Endothelial cell of umbilical vein (primary cell): Measurements from ENCODE around the gene AUH. TPM values are rescaled to one million over a fixed set of nuclear protein-coding genes. Genes with fewer than 3 reads are reported as not detected.

Experiments
- BruUV-seq: library from RNA; stranded (reverse); fragments of 400-500 nt; replicated peaks from 2 replicates; lab custom pipeline; 2021; lab: Mats Ljungman, UMichigan
- CTCF ChIA-PET: fragments of 300-600, 350-600 bp; sonication (Branson Sonifier 250); formaldehyde crosslinking; loops from one replicate; lab custom pipeline; 2021; ENCODE audit warnings: antibody characterized with exemption, inconsistent platforms; lab: Charles Lee
- POLR2A ChIA-PET: fragments of 300-600, 350-600 bp; sonication (Branson Sonifier 250); formaldehyde crosslinking; loops from one replicate; lab custom pipeline; 2021; ENCODE audit warnings: antibody characterized with exemption, inconsistent platforms; lab: Charles Lee
- DNase-seq: peaks from one replicate; pipeline ENCODE4 v3.0.0-alpha.2; 2011; ENCODE audit warnings: low read depth, low spot score
- FAIRE-seq: peaks from 2 replicates; lab custom pipeline; 2011; peaks lifted over from hg19 to GRCh38; lab: Jason Lieb, UNC
- H2AFZ ChIP-seq: 2 replicates; pipeline ENCODE4 v1.6.0; 2012; ENCODE audit warnings: low read depth, low read length, control low read depth, inconsistent platforms
- H3K27ac ChIP-seq: 2 replicates; pipeline ENCODE4 v1.5.1; 2011; ENCODE audit warnings: low read depth, mild to moderate bottlenecking, control low read depth, low read length, moderate library complexity; ENCODE audit not compliant: insufficient read depth
- H3K27me3 ChIP-seq, 2 experiments: 2 replicates each; pipeline versions ENCODE4 v1.6.0 to v1.6.1; 2011; ENCODE audit warnings: low read length in 2 of 2, mixed read lengths in 1 of 2; ENCODE audit not compliant: control insufficient read depth in 2 of 2, insufficient read depth in 2 of 2
- H3K36me3 ChIP-seq, 2 experiments: 2 replicates in 1 of 2; 3 replicates in 1 of 2; pipeline ENCODE4 v1.5.1; 2011; ENCODE audit warnings: low read length in 2 of 2, mild to moderate bottlenecking in 1 of 2, moderate library complexity in 1 of 2; ENCODE audit not compliant: control insufficient read depth in 2 of 2, insufficient read depth in 2 of 2; ENCODE audit errors: extremely low read depth in 1 of 2
- H3K4me1 ChIP-seq: 3 replicates; pipeline ENCODE4 v1.5.1; 2011; ENCODE audit warnings: mild to moderate bottlenecking, low read length; ENCODE audit not compliant: control insufficient read depth, insufficient read depth; ENCODE audit errors: extremely low read depth
- H3K4me2 ChIP-seq: 2 replicates; pipeline ENCODE4 v1.6.1; 2011; ENCODE audit warnings: low read length, control low read depth, mixed read lengths; ENCODE audit not compliant: insufficient read depth
- H3K4me3 ChIP-seq, 3 experiments: fragments of 200-600 bp in 1 of 3; sonication (generic), shearing (Covaris generic) in 1 of 3; replicated peaks in 1 of 3; 2 replicates each; pipeline ENCODE4 v1.5.1; 2011 to 2016; ENCODE audit warnings: control low read depth in 3 of 3, low read length in 3 of 3, mild to moderate bottlenecking in 2 of 3, inconsistent platforms in 1 of 3, low read depth in 1 of 3, moderate library complexity in 1 of 3; ENCODE audit not compliant: insufficient read depth in 1 of 3
- H3K79me2 ChIP-seq: 2 replicates; pipeline ENCODE4 v1.6.0; 2012; ENCODE audit warnings: low read length, inconsistent platforms; ENCODE audit not compliant: control insufficient read depth, insufficient read depth
- H3K9ac ChIP-seq: replicated peaks from 2 replicates; pipeline ENCODE3; 2011; ENCODE audit warnings: low read length, control low read depth; ENCODE audit not compliant: insufficient read depth; ENCODE audit errors: extremely low read depth
- H3K9me1 ChIP-seq: replicated peaks from 3 replicates; pipeline ENCODE4 v1.6.0; 2011; ENCODE audit warnings: mild to moderate bottlenecking, low read length; ENCODE audit not compliant: control insufficient read depth, insufficient read depth; ENCODE audit errors: extremely low read depth
- H3K9me3 ChIP-seq: replicated peaks from 2 replicates; pipeline ENCODE4 v1.5.1; 2012; ENCODE audit warnings: low read length, inconsistent platforms; ENCODE audit not compliant: control insufficient read depth, insufficient read depth
- H4K20me1 ChIP-seq: replicated peaks from 2 replicates; pipeline ENCODE3; 2011; ENCODE audit warnings: mild to moderate bottlenecking, low read length; ENCODE audit not compliant: control insufficient read depth, insufficient read depth; ENCODE audit errors: extremely low read depth
- EZH2 ChIP-seq: IDR thresholded peaks from 2 replicates; pipeline ENCODE4 v1.6.1; 2012; ENCODE audit warnings: borderline replicate concordance, low read depth, mild to moderate bottlenecking, moderate library complexity, low read length, inconsistent platforms; ENCODE audit not compliant: severe bottlenecking
- FOS ChIP-seq: IDR thresholded peaks from 2 replicates; pipeline ENCODE4 v1.6.1; 2011; ENCODE audit warnings: mild to moderate bottlenecking, low read length, moderate library complexity, borderline replicate concordance; ENCODE audit not compliant: insufficient read depth
- GATA2 ChIP-seq: IDR thresholded peaks from 2 replicates; pipeline ENCODE4 v1.7.0; 2011; ENCODE audit warnings: low read depth, mild to moderate bottlenecking, moderate library complexity, mixed read lengths, low read length; ENCODE audit not compliant: insufficient read length, insufficient read depth
- JUN ChIP-seq: IDR thresholded peaks from 2 replicates; pipeline ENCODE4 v1.6.1; 2011; ENCODE audit warnings: borderline replicate concordance, low read depth; ENCODE audit not compliant: insufficient read length, insufficient read depth
- MYC ChIP-seq: IDR thresholded peaks from one replicate; pipeline ENCODE4 v1.6.1; 2011; ENCODE audit warnings: mild to moderate bottlenecking, low read depth, low read length
- POLR2A ChIP-seq: IDR thresholded peaks from 2 replicates; pipeline ENCODE4 v1.6.1; 2012; ENCODE audit warnings: low read depth, mild to moderate bottlenecking, control low read depth, low read length
- POLR2AphosphoS5 ChIP-seq: IDR thresholded peaks from 2 replicates; pipeline ENCODE4 v1.6.1; 2012; ENCODE audit warnings: low read depth, mild to moderate bottlenecking, control low read depth, low read length, moderate library complexity; ENCODE audit not compliant: insufficient read depth
- dilution Hi-C: fragments of 300-500 bp; cut with MboI; formaldehyde crosslinking; loops from one replicate; pipeline ENCODE4 v1.15.0; 2019; ENCODE audit warnings: low sequenced_read_pairs; ENCODE audit not compliant: extremely low pct_ligation_motif_present
- intact Hi-C: fragments of 100-400 bp; cut with micrococcal nuclease; formaldehyde crosslinking; loops from one replicate; pipeline ENCODE4 v1.10.0; 2022
- polyA plus RNA-seq, 4 experiments: library from polyadenylated mRNA; depleted of rRNA in 3 of 4; stranded (reverse) in 3 of 4; unstranded in 1 of 4; fragments of >200 nt; gene quantifications; 2 replicates each; pipeline versions ENCODE4 v1.2.1 to v1.2.3, GENCODE V29; 2011 to 2012; ENCODE audit warnings: missing spikeins in 1 of 4
- total RNA-seq: library from RNA; stranded (reverse); gene quantifications from 2 replicates; pipeline ENCODE4 v1.2.3, GENCODE V29; 2021
- TF ChIP-seq, protein P1 (sequence below): IDR thresholded peaks from 2 replicates; pipeline ENCODE4 v1.6.1; 2011; ENCODE audit not compliant: insufficient read depth, insufficient read length
- TF ChIP-seq, protein P2 (sequence below), 2 donors: IDR thresholded peaks; 1 replicate in 1 of 2; 2 replicates in 1 of 2; pipeline ENCODE4 v1.5.1; 2011; ENCODE audit warnings: low read length in 2 of 2, mild to moderate bottlenecking in 2 of 2, moderate library complexity in 2 of 2, control low read depth in 1 of 2, inconsistent platforms in 1 of 2, low read depth in 1 of 2; ENCODE audit not compliant: insufficient read depth in 1 of 2; ENCODE audit errors: extremely low read depth in 1 of 2

Gene AUH
- total and polyA plus RNA-seq, 2 donors (not counting 3 experiments of a cell fraction or from before 2014, with no cell fraction given) = 2.3 to 9.2 TPM

DNA sequence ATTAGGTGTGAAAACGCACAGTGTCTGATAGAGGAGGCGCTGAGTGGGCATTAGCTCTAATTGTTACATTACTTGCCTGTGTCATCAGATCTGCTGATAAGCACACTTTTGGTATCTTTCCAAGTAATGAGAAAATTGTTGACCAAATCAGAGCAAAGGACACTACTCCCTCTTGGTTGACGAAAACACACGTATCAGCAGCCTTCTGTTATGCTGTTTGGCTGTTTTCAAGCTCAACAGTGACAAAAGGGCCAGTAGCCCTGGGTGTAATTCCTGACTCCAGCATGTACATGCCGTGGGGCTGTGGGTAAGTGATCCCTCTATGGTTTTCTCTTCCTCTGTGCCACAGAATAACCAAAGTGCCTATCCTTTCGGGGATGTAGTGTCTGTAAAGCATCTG is 151.4 kb downstream of the AUH start:
- FAIRE-seq = no peak
- POLR2A ChIA-PET = no interaction called here

GRCh38 chr9:91208837-91209236 is 152.9 kb downstream of the AUH start:
- Histone ChIP-seq H3K4me1 (no peaks in the 10 kb centered on the region), H3K9me3 (no peaks in the 10 kb centered on the region), H3K79me2 (no peaks in the 10 kb centered on the region), H2AFZ (no peak overlapping the region), H3K9me1 (no peaks in the 10 kb centered on the region), H3K36me3 (no peaks in the 10 kb centered on the region), H3K9ac (no peak overlapping the region), H4K20me1 (no peaks in the 10 kb centered on the region), H3K27me3 (no peaks in the 10 kb centered on the region), H3K27ac (no peak overlapping the region), H3K4me3 (no peak overlapping the region), H3K4me2 (no peak overlapping the region)
- FAIRE-seq = no peak
- no peak for DNase-seq
- BruUV-seq = no TSS peak
- dilution Hi-C loops (no loop called here), intact Hi-C loops (no loop called here)
- ChIA-PET CTCF (no interaction called here), POLR2A (interaction anchor here (0.5 kb wide), 1 partner anchor 62 kb away, joined by 3 read pairs; no protein-coding TSS in a partner anchor)
- TF ChIP-seq MYC = no peak
- TF ChIP-seq POLR2AphosphoS5 = no peak
- TF ChIP-seq POLR2A = no peak
- no peak for TF ChIP-seq JUN
- no peak for TF ChIP-seq FOS
- no peak for TF ChIP-seq GATA2
- TF ChIP-seq, protein P1, sequence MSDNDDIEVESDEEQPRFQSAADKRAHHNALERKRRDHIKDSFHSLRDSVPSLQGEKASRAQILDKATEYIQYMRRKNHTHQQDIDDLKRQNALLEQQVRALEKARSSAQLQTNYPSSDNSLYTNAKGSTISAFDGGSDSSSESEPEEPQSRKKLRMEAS = no peak
- TF ChIP-seq, protein P2, sequence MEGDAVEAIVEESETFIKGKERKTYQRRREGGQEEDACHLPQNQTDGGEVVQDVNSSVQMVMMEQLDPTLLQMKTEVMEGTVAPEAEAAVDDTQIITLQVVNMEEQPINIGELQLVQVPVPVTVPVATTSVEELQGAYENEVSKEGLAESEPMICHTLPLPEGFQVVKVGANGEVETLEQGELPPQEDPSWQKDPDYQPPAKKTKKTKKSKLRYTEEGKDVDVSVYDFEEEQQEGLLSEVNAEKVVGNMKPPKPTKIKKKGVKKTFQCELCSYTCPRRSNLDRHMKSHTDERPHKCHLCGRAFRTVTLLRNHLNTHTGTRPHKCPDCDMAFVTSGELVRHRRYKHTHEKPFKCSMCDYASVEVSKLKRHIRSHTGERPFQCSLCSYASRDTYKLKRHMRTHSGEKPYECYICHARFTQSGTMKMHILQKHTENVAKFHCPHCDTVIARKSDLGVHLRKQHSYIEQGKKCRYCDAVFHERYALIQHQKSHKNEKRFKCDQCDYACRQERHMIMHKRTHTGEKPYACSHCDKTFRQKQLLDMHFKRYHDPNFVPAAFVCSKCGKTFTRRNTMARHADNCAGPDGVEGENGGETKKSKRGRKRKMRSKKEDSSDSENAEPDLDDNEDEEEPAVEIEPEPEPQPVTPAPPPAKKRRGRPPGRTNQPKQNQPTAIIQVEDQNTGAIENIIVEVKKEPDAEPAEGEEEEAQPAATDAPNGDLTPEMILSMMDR (IDR thresholded peaks at IDR 0.05; ENCODE audit: extremely low read depth in 1 of 2, insufficient read depth in 1 of 2, low read depth in 1 of 2, low read length in 2 of 2) = no peak
- no peak for TF ChIP-seq EZH2

More for the DNA sequence above, 151.4 kb downstream of the AUH start:
- Histone ChIP-seq H3K9me1 (no peaks in the 10 kb centered on the region), H3K79me2 (no peaks in the 10 kb centered on the region), H3K27me3 (no peaks in the 10 kb centered on the region), H3K36me3 (no peaks in the 10 kb centered on the region), H3K4me3 (no peak overlapping the region), H3K27ac (no peak overlapping the region), H3K9me3 (no peaks in the 10 kb centered on the region), H4K20me1 (no peaks in the 10 kb centered on the region), H3K9ac (no peak overlapping the region), H3K4me2 (no peak overlapping the region), H3K4me1 (peaks cover 5% of the 10 kb centered on the region), H2AFZ (no peak overlapping the region)
- dilution Hi-C loops (no loop called here), intact Hi-C loops (no loop called here)
- no TSS peak for BruUV-seq
- no peak for DNase-seq
- CTCF ChIA-PET = interaction anchor here (1.6 kb wide), 1 partner anchor 14 kb away, joined by 3 read pairs; no protein-coding TSS in a partner anchor
- TF ChIP-seq FOS = no peak
- TF ChIP-seq GATA2 = peak; percentile 19
